ENCODE results near the gene LIPC. TPM values are rescaled to one million over a fixed set of nuclear protein-coding genes. Genes with fewer than 3 reads are reported as not detected.
A peak's percentile ranks its signal among the peaks of the same experiment; 100 is the strongest.

LIPC gene
- total and polyA plus RNA-seq, 10 donors, result 0.47 to 2.5 (median 1.0) TPM

DNA sequence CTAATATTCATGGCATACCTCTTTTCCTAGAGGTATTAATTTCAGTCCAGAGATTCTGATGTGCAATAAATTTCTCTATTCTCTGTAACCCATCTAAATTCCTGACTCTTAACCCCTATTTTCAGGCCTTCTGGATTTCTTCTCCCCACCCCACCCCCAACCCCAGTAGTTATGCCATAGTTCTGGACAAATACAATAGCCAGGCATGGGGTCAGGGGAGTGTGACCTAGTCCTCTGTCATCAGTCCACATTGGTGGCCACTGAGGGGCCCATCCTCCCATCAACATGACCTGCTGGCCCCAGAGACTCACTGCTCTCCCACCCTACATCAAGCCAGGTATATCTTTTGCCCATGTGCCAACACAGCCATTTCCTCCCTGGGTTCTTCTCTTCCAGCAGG, 3.8 kb upstream of the LIPC start:
- Histone ChIP-seq H3K27ac (no peak overlapping the region), H3K9me3 (no peaks in the 10 kb centered on the region), H3K4me3 (no peak overlapping the region), H3K4me1 (no peaks in the 10 kb centered on the region), H3K36me3 (no peaks in the 10 kb centered on the region), H3K27me3 (replicated peaks in 1 of 7) (no peaks in the 10 kb centered on the region)
- DNase-seq, result no peak
- TF ChIP-seq POLR2A (IDR thresholded peaks at IDR 0.05) (no peak), POLR2AphosphoS5 (IDR thresholded peaks at IDR 0.05) (no peak)
- TF ChIP-seq, protein P1, sequence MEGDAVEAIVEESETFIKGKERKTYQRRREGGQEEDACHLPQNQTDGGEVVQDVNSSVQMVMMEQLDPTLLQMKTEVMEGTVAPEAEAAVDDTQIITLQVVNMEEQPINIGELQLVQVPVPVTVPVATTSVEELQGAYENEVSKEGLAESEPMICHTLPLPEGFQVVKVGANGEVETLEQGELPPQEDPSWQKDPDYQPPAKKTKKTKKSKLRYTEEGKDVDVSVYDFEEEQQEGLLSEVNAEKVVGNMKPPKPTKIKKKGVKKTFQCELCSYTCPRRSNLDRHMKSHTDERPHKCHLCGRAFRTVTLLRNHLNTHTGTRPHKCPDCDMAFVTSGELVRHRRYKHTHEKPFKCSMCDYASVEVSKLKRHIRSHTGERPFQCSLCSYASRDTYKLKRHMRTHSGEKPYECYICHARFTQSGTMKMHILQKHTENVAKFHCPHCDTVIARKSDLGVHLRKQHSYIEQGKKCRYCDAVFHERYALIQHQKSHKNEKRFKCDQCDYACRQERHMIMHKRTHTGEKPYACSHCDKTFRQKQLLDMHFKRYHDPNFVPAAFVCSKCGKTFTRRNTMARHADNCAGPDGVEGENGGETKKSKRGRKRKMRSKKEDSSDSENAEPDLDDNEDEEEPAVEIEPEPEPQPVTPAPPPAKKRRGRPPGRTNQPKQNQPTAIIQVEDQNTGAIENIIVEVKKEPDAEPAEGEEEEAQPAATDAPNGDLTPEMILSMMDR (IDR thresholded peaks at IDR 0.05 in 8 of 11, conservative IDR thresholded peaks at IDR 0.05 in 3 of 11), result no peak
- intact Hi-C loops (cut with DNase I; ENCODE audit: low total_unique reads), result no loop called here

DNA sequence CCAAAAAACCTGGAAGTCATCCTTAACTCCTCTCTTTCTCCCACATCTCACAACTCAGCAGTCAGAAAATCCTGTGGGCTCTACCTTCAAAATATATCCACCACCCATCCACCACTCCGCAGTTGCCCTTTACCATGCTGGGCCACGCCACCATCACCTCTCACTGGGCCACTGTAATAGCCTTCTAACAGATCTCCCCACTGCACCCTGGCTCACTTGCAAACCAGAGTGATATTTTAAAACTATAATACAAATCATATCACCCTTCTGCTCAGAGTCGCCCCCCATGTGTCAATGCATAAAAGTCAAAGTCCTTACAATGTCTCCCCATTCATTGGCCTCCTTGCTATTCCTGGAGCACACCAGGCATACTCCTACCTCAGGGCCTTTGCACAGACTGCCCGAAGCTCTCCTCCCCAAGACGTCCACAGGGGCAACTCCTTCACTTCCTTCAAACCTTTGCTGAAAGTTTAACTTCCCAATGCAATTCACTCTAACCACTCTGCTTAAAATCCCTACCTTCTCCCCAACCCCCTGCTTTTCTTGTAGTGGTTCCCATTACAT, 1.5 kb upstream of the LIPC start:
- Histone ChIP-seq H3K27ac (no peak overlapping the region), H3K9me3 (no peaks in the 10 kb centered on the region), H3K4me3 (no peak overlapping the region), H3K36me3 (no peaks in the 10 kb centered on the region), H3K27me3 (replicated peaks in 1 of 7) (no peaks in the 10 kb centered on the region), H3K4me1 (peaks cover 0 to 6% (median 0%) of the 10 kb centered on the region in 6 donors)
- TF ChIP-seq, protein P1 (IDR thresholded peaks at IDR 0.05 in 8 of 11, conservative IDR thresholded peaks at IDR 0.05 in 3 of 11), result no peak
- TF ChIP-seq POLR2AphosphoS5 (IDR thresholded peaks at IDR 0.05), result no peak
- TF ChIP-seq POLR2A (IDR thresholded peaks at IDR 0.05), result no peak
- no peak for DNase-seq
- 87 to 97% (median 92%) methylated on average over 5 of the region's 5 CpGs for WGBS, 5 donors
- intact Hi-C loops (cut with DNase I; ENCODE audit: low total_unique reads), result no loop called here

DNA sequence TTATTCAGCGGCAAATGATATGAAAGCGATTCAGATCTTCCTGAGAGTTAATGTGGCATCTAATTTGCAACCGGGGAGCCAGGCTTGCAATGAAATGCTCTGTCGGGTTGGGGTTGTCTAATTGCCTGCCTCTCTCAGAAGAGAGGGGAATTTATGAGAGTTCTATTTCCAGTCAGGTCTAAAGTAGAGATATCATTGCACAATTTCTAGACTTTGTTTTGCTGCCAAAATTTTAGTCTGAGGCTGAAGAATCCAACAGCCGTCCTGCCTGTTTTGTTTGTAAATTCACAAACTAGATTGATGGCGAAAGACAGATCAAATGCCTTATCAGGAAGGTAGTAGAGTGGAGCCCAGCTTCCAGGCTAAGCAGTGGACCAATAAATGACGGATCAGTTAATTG, 610 bp downstream of the LIPC start:
- TF ChIP-seq, protein P1 (IDR thresholded peaks at IDR 0.05 in 8 of 11, conservative IDR thresholded peaks at IDR 0.05 in 3 of 11), result no peak
- TF ChIP-seq POLR2A (IDR thresholded peaks at IDR 0.05) (no peak), POLR2AphosphoS5 (IDR thresholded peaks at IDR 0.05) (no peak)
- no peak for DNase-seq
- H3K4me1 ChIP-seq, result peaks cover 0 to 6% (median 0%) of the 10 kb centered on the region in 6 donors
- WGBS, 5 donors, result 76 to 89% (median 85%) methylated on average over 7 of the region's 7 CpGs
- no peak overlapping the region for H3K27ac ChIP-seq
- no peaks in the 10 kb centered on the region for H3K9me3 ChIP-seq
- no peaks in the 10 kb centered on the region for H3K27me3 ChIP-seq (replicated peaks in 1 of 7)
- H3K36me3 ChIP-seq, result no peaks in the 10 kb centered on the region
- no peak overlapping the region for H3K4me3 ChIP-seq
- intact Hi-C loops (cut with DNase I; ENCODE audit: low total_unique reads), result no loop called here

DNA sequence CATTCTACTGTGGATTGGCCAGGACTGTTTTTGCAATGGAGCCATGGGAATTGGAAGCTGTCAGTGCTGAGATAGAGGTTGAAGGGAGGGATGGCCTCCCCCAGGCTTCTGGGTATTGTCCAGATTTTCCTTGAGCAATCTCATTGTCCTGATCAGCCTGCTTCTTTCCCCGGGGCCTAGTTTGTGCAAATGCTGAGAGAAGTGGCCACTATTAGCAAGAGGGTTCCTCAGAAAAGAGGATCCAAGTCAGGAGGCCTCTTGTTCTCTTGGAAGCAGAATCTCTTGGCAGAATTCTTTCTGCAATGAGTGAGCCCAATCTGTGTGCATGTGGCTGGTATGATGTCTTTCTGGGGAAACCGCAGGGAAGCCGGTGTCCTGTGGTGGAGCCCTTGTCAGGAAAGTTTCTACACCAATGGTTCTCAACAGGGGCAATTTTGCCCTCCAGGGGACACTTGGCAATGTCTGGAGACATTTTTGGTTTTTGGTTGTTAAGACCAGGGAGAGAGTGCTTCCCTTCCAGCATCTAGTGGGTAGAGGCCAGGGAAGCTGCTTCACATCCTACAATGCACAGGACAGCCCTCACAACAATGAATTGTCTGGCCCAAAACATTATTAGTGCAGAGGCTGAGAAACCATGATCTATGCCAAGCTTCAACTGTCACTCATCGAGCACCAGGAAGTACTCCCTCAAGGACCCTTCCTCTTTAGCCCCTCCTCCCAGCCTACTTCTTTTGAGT, 2.0 kb downstream of the LIPC start:
- WGBS, 5 donors, result 70 to 80% (median 72%) methylated on average over 4 of the region's 4 CpGs
- intact Hi-C loops (cut with DNase I; ENCODE audit: low total_unique reads), result no loop called here
- DNase-seq, result no peak
- no peaks in the 10 kb centered on the region for H3K36me3 ChIP-seq
- peak overlapping the region in 5 of 8 donors; percentile 8 to 28 (median 17) for H3K27ac ChIP-seq
- H3K4me1 ChIP-seq, result peaks cover 0 to 10% (median 2%) of the 10 kb centered on the region in 6 donors
- TF ChIP-seq, protein P1 (IDR thresholded peaks at IDR 0.05 in 8 of 11, conservative IDR thresholded peaks at IDR 0.05 in 3 of 11), result no peak
- no peak for TF ChIP-seq POLR2AphosphoS5 (IDR thresholded peaks at IDR 0.05)
- no peak for TF ChIP-seq POLR2A (IDR thresholded peaks at IDR 0.05)
- no peaks in the 10 kb centered on the region for H3K9me3 ChIP-seq
- H3K27me3 ChIP-seq (replicated peaks in 1 of 7), result no peaks in the 10 kb centered on the region
- H3K4me3 ChIP-seq, result no peak overlapping the region

Measured in spleen (tissue), 11 donors.